IPS-11a (cell line): ENCODE data around the gene CLMN.

Source experiments
- H3K4me3 ChIP-seq: one replicate; pipeline ENCODE4 v1.5.1; 2013; ENCODE audit warnings: low read depth, low read length, control low read depth

Gene CLMN

GRCh38 chr14:95319312-95320077 is at the start of gene CLMN:
Gene CLMN, minus strand, starts transcription at chr14:95319908. Its CDS starts 116 bp downstream, at chr14:95319792.
- H3K4me3 ChIP-seq: peak within 1 kb of the TSS; percentile 61

GRCh38 chr14:95365401-95365800 is 45.7 kb upstream of the CLMN start:
- no peak overlapping the region for H3K4me3 ChIP-seq

- no peak overlapping the region for H3K4me3 ChIP-seq
These were observed 44.9 kb upstream of the CLMN start for GRCh38 chr14:95364481-95365209.

GRCh38 chr14:95363468-95363954 is 43.8 kb upstream of the CLMN start:
- H3K4me3 ChIP-seq: no peak overlapping the region

- H3K4me3 ChIP-seq: peak overlapping the region; percentile 14
These were observed 42.4 kb upstream of the CLMN start for GRCh38 chr14:95362138-95362494.

GRCh38 chr14:95361373-95362137 is 41.8 kb upstream of the CLMN start:
- H3K4me3 ChIP-seq: peak overlapping the region; percentile 14

- H3K4me3 ChIP-seq: no peak overlapping the region
These were observed 41.1 kb upstream of the CLMN start for GRCh38 chr14:95360828-95361227.

GRCh38 chr14:95359994-95360826 is 40.5 kb upstream of the CLMN start:
- no peak overlapping the region for H3K4me3 ChIP-seq

- no peak overlapping the region for H3K4me3 ChIP-seq
These were observed 36.6 kb upstream of the CLMN start for GRCh38 chr14:95356245-95356869.

GRCh38 chr14:95355422-95355821 is 35.7 kb upstream of the CLMN start:
- no peak overlapping the region for H3K4me3 ChIP-seq

GRCh38 chr14:95354834-95355233 is 35.1 kb upstream of the CLMN start:
- H3K4me3 ChIP-seq: no peak overlapping the region

GRCh38 chr14:95353664-95354063 is 34.0 kb upstream of the CLMN start:
- H3K4me3 ChIP-seq: no peak overlapping the region

- no peak overlapping the region for H3K4me3 ChIP-seq
These were observed 33.3 kb upstream of the CLMN start for GRCh38 chr14:95353007-95353406.

GRCh38 chr14:95352481-95352880 is 32.8 kb upstream of the CLMN start:
- H3K4me3 ChIP-seq: no peak overlapping the region

GRCh38 chr14:95349241-95349640 is 29.5 kb upstream of the CLMN start:
- H3K4me3 ChIP-seq: no peak overlapping the region

- no peak overlapping the region for H3K4me3 ChIP-seq
These were observed 28.8 kb upstream of the CLMN start for GRCh38 chr14:95348395-95349080.

- no peak overlapping the region for H3K4me3 ChIP-seq
These were observed 27.1 kb upstream of the CLMN start for GRCh38 chr14:95346820-95347219.

- H3K4me3 ChIP-seq: no peak overlapping the region
These were observed 26.6 kb upstream of the CLMN start for GRCh38 chr14:95346266-95346665.

- H3K4me3 ChIP-seq: no peak overlapping the region
These were observed 25.3 kb upstream of the CLMN start for GRCh38 chr14:95345032-95345431.

GRCh38 chr14:95344536-95344935 is 24.8 kb upstream of the CLMN start:
- H3K4me3 ChIP-seq: no peak overlapping the region
